GM19467 (cell line): ENCODE data around the gene LAG3.

Experiments used
- ATAC-seq: cut with Tn5 transposase; IDR thresholded peaks from one replicate; pipeline ENCODE4 v1.9.1; 2021; ENCODE audit warnings: mild to moderate bottlenecking, moderate library complexity; ENCODE audit not compliant: unreplicated experiment

Gene LAG3

GRCh38 chr12:6787309-6787708 lies 15.0 kb downstream of the LAG3 start:
- ATAC-seq, result no peak

- no peak for ATAC-seq
Observed at GRCh38 chr12:6788972-6789924, 16.9 kb downstream of the LAG3 start, which contains the start of gene CD4. TSS of gene CD4 (plus strand) at chr12:6789528. CDS start at chr12:6800139, 10,611 bp downstream.

DNA sequence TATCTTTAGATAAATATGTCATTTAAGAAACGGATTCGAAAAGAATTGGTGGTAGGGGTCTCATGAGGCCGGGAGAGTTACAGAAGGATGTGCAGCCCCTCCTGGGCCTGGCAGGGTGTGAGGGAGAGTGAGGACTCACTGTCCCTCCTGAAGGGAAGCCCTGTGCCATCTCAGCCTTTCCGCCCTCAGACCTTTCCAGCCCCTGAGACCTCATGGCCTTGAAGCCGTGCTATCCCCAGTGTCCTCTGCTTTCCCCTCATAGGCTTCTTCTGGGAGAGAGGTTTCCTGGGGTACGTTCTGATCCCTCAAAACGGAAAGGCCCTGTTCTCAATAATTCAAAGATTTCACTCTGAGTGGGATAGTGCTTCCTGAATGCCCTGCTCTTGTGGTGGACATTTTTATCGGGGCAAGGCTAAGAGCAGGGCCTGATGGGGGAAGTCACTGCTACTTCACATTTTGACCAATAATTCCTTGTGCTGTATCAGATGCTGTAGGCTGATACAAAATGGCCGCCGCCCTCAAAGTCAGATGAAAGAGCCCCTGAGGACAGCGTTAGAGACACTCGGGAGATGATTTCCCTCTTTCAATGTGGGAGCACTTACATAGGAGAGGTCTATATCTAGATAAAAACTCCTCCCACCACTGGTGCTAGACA lies 18.3 kb downstream of the LAG3 start:
- no peak for ATAC-seq

GRCh38 chr12:6791931-6792520 lies 19.7 kb downstream of the LAG3 start:
- ATAC-seq, result no peak

GRCh38 chr12:6792522-6793201 lies 20.3 kb downstream of the LAG3 start:
- ATAC-seq, result no peak

DNA sequence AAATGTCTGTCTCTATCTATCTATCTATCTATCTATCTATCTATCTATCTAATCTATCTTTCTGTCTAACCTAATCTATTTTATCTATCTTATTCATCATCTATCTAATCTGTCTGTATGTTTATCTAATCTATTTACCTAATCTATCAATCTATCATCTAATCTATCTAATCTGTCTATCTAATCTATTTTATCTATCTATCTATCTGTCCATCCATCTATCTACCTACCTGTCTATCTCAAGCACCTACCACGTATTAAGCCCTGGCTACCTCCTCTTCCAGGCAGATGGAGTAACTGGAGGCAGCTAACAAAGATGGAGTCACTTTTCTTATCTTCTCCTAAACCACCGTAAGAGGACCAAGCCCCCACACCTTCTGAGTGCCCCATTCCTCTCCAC lies 22.8 kb downstream of the LAG3 start:
- ATAC-seq, result no peak

DNA sequence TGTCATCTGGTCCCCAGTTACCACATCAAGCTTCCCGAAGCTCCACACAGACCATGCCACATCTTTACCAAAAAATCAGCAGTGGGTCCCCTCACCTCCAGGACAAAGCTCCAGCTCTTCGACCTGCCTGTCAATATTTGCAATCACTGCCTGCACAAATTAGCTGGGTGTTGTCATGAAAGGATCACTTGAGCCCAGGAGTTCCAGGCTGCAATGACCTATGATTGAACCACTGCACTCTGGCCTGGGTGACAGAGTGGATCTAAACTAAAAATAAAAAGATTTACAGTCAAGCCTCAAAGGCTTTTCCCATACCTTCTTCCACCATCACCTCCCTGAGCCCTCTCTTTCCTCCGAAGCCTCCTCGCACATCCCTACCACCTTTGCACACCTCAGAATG lies 24.3 kb downstream of the LAG3 start:
- no peak for ATAC-seq

DNA sequence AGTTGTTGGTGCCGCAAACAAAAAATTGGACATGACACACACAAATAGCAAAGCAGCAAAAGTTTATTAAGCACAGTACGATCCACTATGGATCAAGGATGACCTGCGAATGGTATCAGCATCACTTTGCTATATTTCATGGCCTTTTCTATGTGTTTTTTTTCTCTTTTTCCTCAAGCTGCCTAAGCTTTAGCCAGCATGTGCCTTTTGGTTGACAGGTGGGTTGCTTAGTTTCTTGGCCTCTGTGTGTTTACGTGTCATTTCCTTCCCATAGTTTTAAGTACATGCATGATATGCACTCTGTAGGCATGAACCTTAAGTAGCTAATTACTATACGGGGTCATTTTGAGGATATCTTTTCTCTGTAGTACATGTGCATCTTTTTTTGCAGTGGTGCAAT lies 26.8 kb downstream of the LAG3 start:
- ATAC-seq, result no peak

GRCh38 chr12:6807170-6807569 lies 34.9 kb downstream of the LAG3 start:
- ATAC-seq, result no peak

- ATAC-seq, result no peak
Observed at GRCh38 chr12:6809056-6809455, 36.7 kb downstream of the LAG3 start.

DNA sequence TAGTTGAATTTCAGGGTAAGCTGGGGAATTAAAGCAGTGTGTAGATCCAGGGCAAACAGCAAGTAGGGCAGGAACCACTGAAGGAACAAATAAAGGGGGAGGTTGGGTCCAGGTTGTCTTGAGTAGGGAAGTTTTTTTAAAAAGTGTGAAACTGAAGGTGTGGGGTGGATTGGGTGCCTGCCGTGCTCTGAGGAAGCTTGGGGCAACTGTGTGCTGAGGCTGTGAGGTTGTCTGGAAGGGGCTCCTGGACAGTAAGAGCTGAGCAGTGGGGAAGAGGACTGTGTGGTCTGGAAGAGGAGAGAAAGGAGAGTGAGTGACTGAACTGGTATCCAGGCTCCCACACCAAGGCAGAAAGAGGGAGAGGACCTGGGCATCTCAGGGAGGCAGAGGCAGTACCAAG lies 38.4 kb downstream of the LAG3 start:
- no peak for ATAC-seq

GRCh38 chr12:6813363-6813762 lies 41.0 kb downstream of the LAG3 start:
- ATAC-seq, result no peak

- ATAC-seq, result no peak
Observed at GRCh38 chr12:6816598-6816997, 44.3 kb downstream of the LAG3 start.

- no peak for ATAC-seq
Observed at GRCh38 chr12:6817098-6817497, 44.8 kb downstream of the LAG3 start.

GRCh38 chr12:6817662-6818157 lies 45.4 kb downstream of the LAG3 start:
- ATAC-seq, result no peak

DNA sequence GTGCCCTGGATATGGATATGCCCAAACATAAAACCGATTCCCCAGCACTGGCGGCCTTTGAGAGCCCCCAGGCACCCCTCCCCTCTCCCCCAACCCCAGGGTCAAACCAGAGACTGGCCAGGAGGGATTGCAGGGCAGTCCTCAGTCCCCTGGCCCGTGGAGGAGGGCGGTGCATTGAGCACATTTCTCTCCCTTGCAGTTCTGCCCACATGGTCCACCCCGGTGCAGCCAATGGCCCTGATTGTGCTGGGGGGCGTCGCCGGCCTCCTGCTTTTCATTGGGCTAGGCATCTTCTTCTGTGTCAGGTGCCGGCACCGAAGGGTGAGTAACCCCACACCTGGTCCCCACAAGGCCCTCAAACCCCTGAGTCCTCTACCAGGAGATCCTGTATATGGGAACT lies 45.9 kb downstream of the LAG3 start:
- no peak for ATAC-seq

DNA sequence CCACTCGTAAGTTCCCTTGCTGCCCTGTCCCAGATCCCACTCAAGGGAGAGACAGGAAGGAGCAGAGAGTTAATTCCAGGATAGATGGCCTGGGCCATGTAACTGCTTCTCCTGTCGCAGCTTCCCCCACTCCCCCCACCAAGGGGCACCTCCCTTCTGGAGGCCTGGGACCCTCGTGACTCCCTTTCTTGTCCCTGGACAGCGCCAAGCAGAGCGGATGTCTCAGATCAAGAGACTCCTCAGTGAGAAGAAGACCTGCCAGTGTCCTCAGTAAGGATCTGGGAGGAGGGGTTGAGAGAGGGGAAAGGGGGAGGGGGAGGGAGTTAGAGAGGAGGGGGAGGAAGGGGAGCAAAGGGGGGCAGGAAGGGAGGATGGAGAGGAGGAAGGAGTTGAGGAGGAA lies 46.3 kb downstream of the LAG3 start:
- ATAC-seq, result no peak

GRCh38 chr12:6819106-6820030 lies 47.0 kb downstream of the LAG3 start:
- no peak for ATAC-seq

GRCh38 chr12:6820166-6820565 lies 47.8 kb downstream of the LAG3 start:
- ATAC-seq, result no peak
